ENCODE results near the gene CYP2D6.

DNA sequence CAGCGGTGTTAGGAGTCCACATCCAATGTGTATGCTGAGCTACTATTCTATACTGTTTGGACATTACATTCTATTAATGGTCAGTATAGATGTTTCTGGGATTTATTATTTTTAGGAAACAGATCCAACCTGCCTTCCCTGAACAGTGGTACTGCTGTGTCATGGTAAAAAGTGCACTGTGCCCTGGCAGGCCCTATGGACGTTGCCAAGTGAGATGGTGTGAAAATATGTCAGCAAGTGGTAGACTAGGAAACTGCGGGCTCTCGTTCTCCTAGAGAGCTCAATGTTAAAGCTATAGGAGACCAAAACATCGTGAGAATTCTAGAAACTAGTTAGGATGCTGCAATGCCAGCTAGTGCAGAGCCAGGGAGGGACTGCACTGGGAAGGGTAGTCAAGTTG, 26.0 kb upstream of the CYP2D6 start:
- TF ChIP-seq, protein P1, sequence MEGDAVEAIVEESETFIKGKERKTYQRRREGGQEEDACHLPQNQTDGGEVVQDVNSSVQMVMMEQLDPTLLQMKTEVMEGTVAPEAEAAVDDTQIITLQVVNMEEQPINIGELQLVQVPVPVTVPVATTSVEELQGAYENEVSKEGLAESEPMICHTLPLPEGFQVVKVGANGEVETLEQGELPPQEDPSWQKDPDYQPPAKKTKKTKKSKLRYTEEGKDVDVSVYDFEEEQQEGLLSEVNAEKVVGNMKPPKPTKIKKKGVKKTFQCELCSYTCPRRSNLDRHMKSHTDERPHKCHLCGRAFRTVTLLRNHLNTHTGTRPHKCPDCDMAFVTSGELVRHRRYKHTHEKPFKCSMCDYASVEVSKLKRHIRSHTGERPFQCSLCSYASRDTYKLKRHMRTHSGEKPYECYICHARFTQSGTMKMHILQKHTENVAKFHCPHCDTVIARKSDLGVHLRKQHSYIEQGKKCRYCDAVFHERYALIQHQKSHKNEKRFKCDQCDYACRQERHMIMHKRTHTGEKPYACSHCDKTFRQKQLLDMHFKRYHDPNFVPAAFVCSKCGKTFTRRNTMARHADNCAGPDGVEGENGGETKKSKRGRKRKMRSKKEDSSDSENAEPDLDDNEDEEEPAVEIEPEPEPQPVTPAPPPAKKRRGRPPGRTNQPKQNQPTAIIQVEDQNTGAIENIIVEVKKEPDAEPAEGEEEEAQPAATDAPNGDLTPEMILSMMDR (IDR thresholded peaks at IDR 0.05): no peak
- TF ChIP-seq POLR2A (IDR thresholded peaks at IDR 0.05): no peak
